ENCODE measurements around the gene SYT7.

SYT7 gene

GRCh38 chr11:61510974-61511373, 69.9 kb downstream of the SYT7 start:
- CTCF ChIA-PET = interaction anchor here (1.2 kb wide), 1 partner anchor 35 kb away, joined by 4 read pairs; no protein-coding TSS in a partner anchor
- Mint-ChIP-seq H3K27ac (no peak overlapping the region), H3K9me3 (no peaks in the 10 kb centered on the region), H3K4me1 (peaks cover 12% of the 10 kb centered on the region), H3K36me3 (no peaks in the 10 kb centered on the region), H3K4me3 (no peak overlapping the region), H3K27me3 (peaks cover 88% of the 10 kb centered on the region)
- no peak for DNase-seq

GRCh38 chr11:61510166-61510919, 70.5 kb downstream of the SYT7 start:
- DNase-seq = no peak
- H3K4me3 Mint-ChIP-seq = peak overlapping the region; percentile 23

GRCh38 chr11:61509043-61510029, 71.5 kb downstream of the SYT7 start:
- CTCF ChIA-PET = interaction anchor here (0.6 to 2.0 kb wide), 9 partner anchors 8 to 173 kb away, joined by 3 to 5 read pairs (median 3); no protein-coding TSS in a partner anchor
- Mint-ChIP-seq H3K4me1 (peaks cover 12% of the 10 kb centered on the region), H3K4me3 (peak overlapping the region; percentile 23), H3K36me3 (no peaks in the 10 kb centered on the region), H3K27ac (no peak overlapping the region), H3K9me3 (no peaks in the 10 kb centered on the region), H3K27me3 (peaks cover 94% of the 10 kb centered on the region)
- DNase-seq = peak; percentile 81

More at GRCh38 chr11:61510166-61510919, 70.5 kb downstream of the SYT7 start:
- no peak overlapping the region for H3K27ac Mint-ChIP-seq
- H3K27me3 Mint-ChIP-seq = peaks cover 95% of the 10 kb centered on the region
- H3K4me1 Mint-ChIP-seq = peaks cover 12% of the 10 kb centered on the region
- CTCF ChIA-PET = interaction anchor here (1.2 to 2.0 kb wide), 5 partner anchors 7 to 75 kb away, joined by 3 to 5 read pairs (median 4); no protein-coding TSS in a partner anchor
- no peaks in the 10 kb centered on the region for H3K36me3 Mint-ChIP-seq
- H3K9me3 Mint-ChIP-seq = no peaks in the 10 kb centered on the region

GRCh38 chr11:61507962-61508861, 72.7 kb downstream of the SYT7 start, which contains the start of gene LRRC10B:
LRRC10B (plus strand) TSS chr11:61508749; CDS start chr11:61508999, 250 bp downstream.
- no peak within 1 kb of the TSS for H3K27ac Mint-ChIP-seq
- H3K9me3 Mint-ChIP-seq = no peaks in the 10 kb centered on the region
- peaks cover 12% of the 10 kb centered on the region for H3K4me1 Mint-ChIP-seq
- peak within 1 kb of the TSS; percentile 47 for H3K4me3 Mint-ChIP-seq
- no peaks in the 10 kb centered on the region for H3K36me3 Mint-ChIP-seq
- CTCF ChIA-PET = interaction anchor here (0.8 to 2.3 kb wide), 7 partner anchors 8 to 131 kb away, joined by 3 to 9 read pairs (median 4); no protein-coding TSS in a partner anchor
- peak; percentile 59 for DNase-seq
- peaks cover 92% of the 10 kb centered on the region for H3K27me3 Mint-ChIP-seq

GRCh38 chr11:61507012-61507768, 73.7 kb downstream of the SYT7 start:
- H3K27ac Mint-ChIP-seq = no peak overlapping the region
- H3K4me1 Mint-ChIP-seq = peaks cover 12% of the 10 kb centered on the region
- no peak for DNase-seq
- H3K9me3 Mint-ChIP-seq = no peaks in the 10 kb centered on the region
- H3K27me3 Mint-ChIP-seq = peaks cover 90% of the 10 kb centered on the region
- H3K36me3 Mint-ChIP-seq = no peaks in the 10 kb centered on the region
- CTCF ChIA-PET = interaction anchor here (1.0 to 2.3 kb wide), 3 partner anchors 9 to 28 kb away, joined by 3 to 9 read pairs (median 5); no protein-coding TSS in a partner anchor
- H3K4me3 Mint-ChIP-seq = no peak overlapping the region

- Mint-ChIP-seq H3K9me3 (no peaks in the 10 kb centered on the region), H3K27me3 (peaks cover 75% of the 10 kb centered on the region), H3K36me3 (no peaks in the 10 kb centered on the region), H3K27ac (no peak overlapping the region), H3K4me1 (peaks cover 12% of the 10 kb centered on the region), H3K4me3 (no peak overlapping the region)
- CTCF ChIA-PET = interaction anchor here (1.4 to 1.7 kb wide), 3 partner anchors 9 to 22 kb away, joined by 4 to 6 read pairs (median 4); no protein-coding TSS in a partner anchor
- no peak for DNase-seq
Measured at GRCh38 chr11:61505640-61506155, 75.2 kb downstream of the SYT7 start.

- no peak overlapping the region for H3K27ac Mint-ChIP-seq
- CTCF ChIA-PET = interaction anchor here (1.4 to 1.7 kb wide), 3 partner anchors 10 to 22 kb away, joined by 4 to 6 read pairs (median 4); no protein-coding TSS in a partner anchor
Measured at GRCh38 chr11:61505106-61505505, 75.8 kb downstream of the SYT7 start.

GRCh38 chr11:61503135-61503770, 77.6 kb downstream of the SYT7 start:
- CTCF ChIA-PET = interaction anchor here (2.1 kb wide), 1 partner anchor 14 kb away, joined by 10 read pairs; no protein-coding TSS in a partner anchor
- H3K36me3 Mint-ChIP-seq = no peaks in the 10 kb centered on the region
- no peak overlapping the region for H3K4me3 Mint-ChIP-seq
- DNase-seq = no peak
- H3K4me1 Mint-ChIP-seq = peaks cover 6% of the 10 kb centered on the region
- peaks cover 53% of the 10 kb centered on the region for H3K27me3 Mint-ChIP-seq
- H3K27ac Mint-ChIP-seq = no peak overlapping the region
- no peaks in the 10 kb centered on the region for H3K9me3 Mint-ChIP-seq

More at GRCh38 chr11:61505106-61505505, 75.8 kb downstream of the SYT7 start:
- no peak for DNase-seq
- Mint-ChIP-seq H3K4me3 (no peak overlapping the region), H3K9me3 (no peaks in the 10 kb centered on the region), H3K4me1 (peaks cover 12% of the 10 kb centered on the region), H3K27me3 (peaks cover 69% of the 10 kb centered on the region), H3K36me3 (no peaks in the 10 kb centered on the region)

GRCh38 chr11:61502522-61502921, 78.4 kb downstream of the SYT7 start:
- peaks cover 45% of the 10 kb centered on the region for H3K27me3 Mint-ChIP-seq
- H3K27ac Mint-ChIP-seq = no peak overlapping the region
- CTCF ChIA-PET = interaction anchor here (2.1 kb wide), 1 partner anchor 14 kb away, joined by 10 read pairs; no protein-coding TSS in a partner anchor
- H3K36me3 Mint-ChIP-seq = no peaks in the 10 kb centered on the region
- H3K9me3 Mint-ChIP-seq = no peaks in the 10 kb centered on the region
- DNase-seq = no peak
- H3K4me1 Mint-ChIP-seq = no peaks in the 10 kb centered on the region
- no peak overlapping the region for H3K4me3 Mint-ChIP-seq

GRCh38 chr11:61499816-61500491, 80.9 kb downstream of the SYT7 start:
- H3K4me3 Mint-ChIP-seq = no peak overlapping the region
- no peaks in the 10 kb centered on the region for H3K4me1 Mint-ChIP-seq
- H3K36me3 Mint-ChIP-seq = no peaks in the 10 kb centered on the region
- CTCF ChIA-PET = interaction anchor here (1.2 to 1.6 kb wide), 2 partner anchors 10 to 17 kb away, joined by 3 to 6 read pairs; no protein-coding TSS in a partner anchor
- no peaks in the 10 kb centered on the region for H3K9me3 Mint-ChIP-seq
- no peak overlapping the region for H3K27ac Mint-ChIP-seq
- no peak for DNase-seq
- peaks cover 20% of the 10 kb centered on the region for H3K27me3 Mint-ChIP-seq

GRCh38 chr11:61498767-61499341, 82.0 kb downstream of the SYT7 start:
- no peak for DNase-seq
- Mint-ChIP-seq H3K4me1 (no peaks in the 10 kb centered on the region), H3K9me3 (no peaks in the 10 kb centered on the region), H3K27ac (no peak overlapping the region), H3K27me3 (peaks cover 13% of the 10 kb centered on the region), H3K36me3 (no peaks in the 10 kb centered on the region), H3K4me3 (no peak overlapping the region)
- CTCF ChIA-PET = interaction anchor here (0.6 kb wide), 1 partner anchor 245 kb away, joined by 3 read pairs; no protein-coding TSS in a partner anchor

Measured in activated naive CD4-positive, alpha-beta T cell treated with anti-CD3 and anti-CD28 coated beads, Interleukin-2, amount 10 ng/mL, durations not matched to agents 7 days and 5 days (primary cell).